ENCODE data around the gene GHITM.
"Not testable (repeated sequence)": the region's sequence is repeated elsewhere in the genome, so short reads cannot be mapped to it uniquely, and the experiment has no call there.

DNA sequence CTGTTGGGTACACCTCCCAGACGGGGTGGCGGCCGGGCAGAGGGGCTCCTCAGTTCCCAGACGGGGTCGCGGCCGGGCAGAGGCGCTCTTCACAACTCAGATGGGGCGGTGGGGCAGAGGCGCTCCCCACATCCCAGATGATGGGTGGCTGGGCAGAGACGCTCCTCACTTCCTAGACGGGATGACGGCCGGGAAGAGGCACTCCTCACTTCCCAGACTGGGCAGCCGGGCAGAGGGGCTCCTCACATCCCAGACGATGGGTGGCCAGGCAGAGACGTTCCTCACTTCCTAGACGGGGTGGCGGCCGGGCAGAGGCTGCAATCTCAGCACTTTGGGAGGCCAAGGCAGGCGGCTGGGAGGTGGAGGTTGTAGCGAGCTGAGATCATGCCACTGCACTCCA is 41.1 kb downstream of the GHITM start:
- TF ChIP-seq CTCF, POLR2A (IDR thresholded peaks at IDR 0.05): not testable (repeated sequence)
